ENCODE results near the gene NCBP2.

NCBP2 gene

GRCh38 chr3:196942226-196942914, at the start of gene NCBP2:
Gene NCBP2 (minus strand): TSS chr3:196942528. CDS start chr3:196942503, 25 bp downstream.
- peak; percentile 88 for DNase-seq

- DNase-seq, result no peak
These were observed 49.5 kb upstream of the NCBP2 start for GRCh38 chr3:196991581-196992460.

DNA sequence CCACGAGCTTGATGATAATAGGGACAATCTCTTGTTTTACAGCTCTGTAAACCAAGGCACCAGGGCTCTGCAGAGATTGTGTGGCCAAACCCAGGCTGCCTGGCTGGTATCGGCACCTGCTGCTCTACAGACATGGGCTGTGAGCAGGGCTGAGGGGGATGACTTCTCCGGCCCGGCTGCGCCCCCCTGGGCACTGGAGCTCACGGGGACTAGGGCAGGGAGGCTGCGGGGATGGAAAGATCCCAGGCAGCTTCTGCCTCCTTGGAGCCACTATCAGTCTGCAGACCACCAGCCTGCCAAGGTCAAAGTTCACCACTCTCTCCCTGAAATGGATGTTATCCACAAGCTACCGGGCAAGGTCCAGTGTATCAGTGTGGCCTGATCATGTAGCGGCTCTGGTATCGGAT, 48.3 kb upstream of the NCBP2 start:
- DNase-seq, result no peak

DNA sequence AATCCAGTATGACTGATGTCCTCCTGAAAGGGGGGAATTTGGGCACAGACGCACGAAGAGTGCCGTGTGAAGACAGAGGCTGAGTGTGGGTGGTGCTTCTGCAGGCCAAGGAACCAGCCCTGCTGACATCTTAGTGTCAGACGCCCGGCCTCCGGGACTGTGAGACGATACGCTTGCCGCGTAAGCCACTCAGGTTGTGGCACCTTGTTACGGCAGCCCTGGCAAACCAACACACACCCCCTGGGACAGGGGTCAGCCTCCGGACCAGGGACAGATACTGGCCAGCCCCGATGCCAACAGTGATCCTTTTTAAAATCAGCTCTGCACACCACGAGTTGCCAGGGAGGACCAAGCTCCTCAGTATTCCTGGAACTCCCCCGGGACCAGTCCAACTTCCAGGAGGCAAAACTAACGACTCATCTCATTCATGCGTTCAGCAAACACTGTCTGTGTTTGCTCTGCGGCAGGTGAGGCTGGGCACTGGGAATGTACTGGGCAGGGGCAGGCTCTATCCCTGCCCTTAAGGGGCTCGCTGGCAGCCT, 47.5 kb upstream of the NCBP2 start:
- DNase-seq, result no peak

DNA sequence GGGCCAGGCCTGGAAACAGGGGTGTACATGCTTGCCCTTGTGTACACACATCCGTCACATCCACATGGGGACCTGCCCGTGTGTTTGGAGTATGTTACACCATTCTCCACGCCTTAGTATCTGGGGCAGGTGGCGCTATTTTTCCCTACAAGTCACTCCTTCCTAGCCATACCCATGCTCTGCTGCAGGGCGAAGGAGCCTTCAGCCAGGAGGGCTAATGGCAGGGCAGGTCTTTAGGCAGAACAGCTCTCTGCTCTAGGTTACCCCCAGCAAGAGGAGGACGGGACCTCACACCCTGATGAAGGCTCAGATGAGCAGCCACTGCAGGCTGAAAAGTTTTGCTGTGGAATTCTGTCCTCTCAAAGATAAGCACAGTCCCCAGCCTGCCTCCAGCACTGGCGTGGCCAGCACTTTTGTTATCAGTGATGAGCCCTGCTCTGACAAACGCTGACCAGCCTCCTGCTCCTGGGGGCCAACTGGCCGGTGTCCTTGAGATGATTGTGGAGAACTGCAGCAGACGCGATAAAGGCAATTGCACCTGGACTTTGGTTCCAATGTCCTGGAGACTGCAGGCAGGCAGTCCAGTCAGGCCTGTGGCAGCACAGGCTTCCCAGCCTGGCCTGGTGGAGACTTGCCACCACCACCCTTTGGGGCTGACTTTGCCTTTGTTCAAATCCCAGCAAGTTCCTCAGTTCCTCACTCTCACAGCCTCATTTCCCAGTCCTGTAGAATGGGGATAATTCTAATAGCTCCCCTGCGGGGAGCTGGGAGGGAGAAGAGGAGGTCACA, 46.1 kb upstream of the NCBP2 start:
- no peak for DNase-seq

DNA sequence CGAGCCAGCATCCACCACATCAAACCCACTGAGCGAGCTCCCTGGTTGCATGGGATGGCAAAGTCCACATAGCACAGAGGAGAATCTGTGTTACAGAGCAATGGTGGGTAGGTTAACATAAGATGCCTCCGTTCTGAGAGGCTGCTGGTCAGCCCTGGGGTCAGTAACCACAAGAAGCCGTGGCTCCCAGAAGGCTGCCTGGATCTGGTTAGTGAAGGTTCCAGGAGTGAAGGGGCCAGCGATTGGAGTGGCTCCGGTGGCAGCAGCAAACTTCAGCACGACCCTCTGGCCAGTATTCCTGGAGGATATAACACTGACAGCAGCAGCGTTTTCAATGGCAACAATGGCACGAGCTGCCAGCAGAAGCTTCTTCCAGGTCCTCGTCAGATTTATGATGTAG, 44.7 kb upstream of the NCBP2 start:
- no peak for DNase-seq

DNA sequence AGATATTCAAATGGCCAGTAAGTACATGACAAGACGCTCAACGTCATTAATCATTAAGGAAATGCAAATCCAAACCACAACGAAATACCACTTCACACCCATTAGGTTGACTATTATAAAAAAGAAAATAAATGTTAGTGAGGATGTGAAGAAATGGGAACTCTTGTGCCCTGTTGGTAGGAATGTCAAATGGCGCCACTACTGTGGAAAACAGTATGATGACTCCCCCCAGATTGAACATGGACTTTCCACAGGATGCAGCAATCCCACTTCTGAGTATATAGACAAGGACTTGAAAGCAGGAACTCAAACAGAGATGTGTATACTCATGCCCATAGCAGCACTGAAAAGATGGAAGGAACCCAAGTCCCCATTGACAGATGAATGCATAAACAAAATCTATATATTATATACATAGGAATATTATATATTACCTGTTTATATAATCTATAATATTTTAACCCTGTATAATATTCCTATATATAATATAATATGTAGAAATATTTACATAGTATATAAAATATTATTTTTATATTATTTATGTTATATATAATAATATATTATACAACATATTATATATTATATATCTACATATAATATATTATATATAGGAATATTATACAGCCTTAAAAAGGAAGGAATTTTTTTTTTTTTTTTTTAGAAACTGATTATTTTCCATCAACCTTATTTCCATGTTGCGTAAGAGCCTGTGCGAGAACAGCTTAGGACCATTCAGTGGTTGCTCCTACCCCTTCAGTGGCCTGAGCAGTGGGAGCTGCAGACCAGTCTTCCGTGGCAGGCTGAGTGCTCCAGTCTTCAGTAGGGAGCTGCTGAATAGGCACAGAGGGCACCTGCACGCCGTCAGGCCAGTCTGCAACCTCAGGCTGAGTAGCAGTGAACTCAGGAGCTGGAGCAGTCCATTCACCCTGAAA, 43.9 kb upstream of the NCBP2 start:
- DNase-seq, result no peak

GRCh38 chr3:196985298-196985697, 43.0 kb upstream of the NCBP2 start:
- DNase-seq, result no peak

DNA sequence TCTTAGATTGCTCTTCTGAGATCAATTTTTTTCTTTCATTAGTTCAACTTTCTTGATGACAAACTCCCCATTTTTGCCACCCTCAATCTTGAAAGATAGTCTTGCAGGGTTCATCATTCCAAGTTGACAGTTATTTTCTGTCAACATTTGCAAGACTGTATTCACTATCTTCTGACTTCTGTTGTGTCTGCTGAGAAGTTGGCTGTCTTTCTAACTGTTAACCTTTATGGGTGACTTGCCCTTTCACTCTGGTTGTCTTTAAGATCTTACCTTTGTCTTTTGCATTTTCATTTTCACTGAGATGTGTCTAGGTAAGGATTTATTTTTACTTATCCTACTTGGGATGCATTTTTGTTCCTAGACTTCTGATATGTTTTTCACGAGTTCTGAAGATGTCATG, 40.9 kb upstream of the NCBP2 start:
- no peak for DNase-seq

GRCh38 chr3:196981657-196982056, 39.3 kb upstream of the NCBP2 start:
- no peak for DNase-seq

DNA sequence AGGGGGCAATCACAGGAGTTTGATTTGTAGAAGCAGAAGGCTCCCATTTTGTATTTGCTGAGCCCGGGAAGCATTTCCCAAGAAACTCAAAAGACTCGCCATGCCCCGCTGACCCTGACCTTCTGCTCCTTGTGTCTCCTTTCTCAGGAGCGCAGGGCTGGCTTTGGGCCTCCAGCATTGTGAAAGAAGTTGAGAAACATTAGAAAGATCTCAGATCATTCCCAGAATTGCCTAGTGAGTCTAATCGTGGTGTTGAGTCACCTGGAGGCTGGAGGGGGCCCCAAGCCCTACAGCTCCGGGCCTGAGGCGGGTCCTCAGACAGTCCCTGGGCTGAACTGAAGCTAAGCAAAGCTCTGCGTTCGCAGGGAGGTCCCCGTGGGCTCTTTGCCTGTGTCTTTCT, 37.2 kb upstream of the NCBP2 start:
- DNase-seq, result no peak

DNA sequence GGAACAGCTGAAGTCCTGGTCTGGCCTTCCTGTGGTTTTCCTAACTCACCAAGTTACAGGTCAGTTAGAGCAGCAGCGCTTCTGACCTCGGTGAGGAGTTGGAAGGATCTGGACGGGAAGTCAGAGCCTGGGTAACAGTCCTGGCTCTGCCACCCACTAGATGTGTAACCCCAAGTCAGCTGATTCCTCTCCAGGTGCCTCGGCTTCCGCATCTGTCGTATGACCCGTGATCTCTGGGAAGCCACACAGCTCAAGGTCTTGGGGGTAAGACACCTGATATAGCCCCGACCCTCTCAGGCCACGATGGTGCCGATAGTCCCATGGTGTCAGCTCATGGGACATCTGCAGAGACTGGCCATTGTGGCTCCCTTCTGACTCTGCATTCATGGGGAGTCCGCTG, 34.6 kb upstream of the NCBP2 start:
- no peak for DNase-seq

GRCh38 chr3:196975349-196975748, 33.0 kb upstream of the NCBP2 start:
- DNase-seq, result no peak

DNA sequence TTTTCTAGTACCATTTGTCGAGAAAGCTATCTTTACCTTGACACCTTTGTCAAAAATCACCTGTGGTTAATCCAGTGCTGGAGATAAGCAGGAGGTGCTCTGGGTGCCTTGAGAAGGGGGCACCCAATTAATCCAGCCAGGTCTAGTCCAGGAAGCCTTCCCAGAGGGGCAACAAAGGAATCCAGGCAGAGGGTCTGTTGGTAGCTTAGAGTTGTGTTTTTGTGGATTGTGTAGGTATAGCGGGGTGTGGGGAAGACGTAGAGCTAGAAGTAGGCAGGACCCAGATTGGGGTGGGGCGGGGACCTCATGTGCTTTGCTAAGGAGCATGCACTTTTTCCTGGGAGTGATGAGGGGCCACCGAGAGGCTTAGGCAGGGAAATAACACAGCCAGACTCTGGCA, 32.3 kb upstream of the NCBP2 start:
- no peak for DNase-seq

DNA sequence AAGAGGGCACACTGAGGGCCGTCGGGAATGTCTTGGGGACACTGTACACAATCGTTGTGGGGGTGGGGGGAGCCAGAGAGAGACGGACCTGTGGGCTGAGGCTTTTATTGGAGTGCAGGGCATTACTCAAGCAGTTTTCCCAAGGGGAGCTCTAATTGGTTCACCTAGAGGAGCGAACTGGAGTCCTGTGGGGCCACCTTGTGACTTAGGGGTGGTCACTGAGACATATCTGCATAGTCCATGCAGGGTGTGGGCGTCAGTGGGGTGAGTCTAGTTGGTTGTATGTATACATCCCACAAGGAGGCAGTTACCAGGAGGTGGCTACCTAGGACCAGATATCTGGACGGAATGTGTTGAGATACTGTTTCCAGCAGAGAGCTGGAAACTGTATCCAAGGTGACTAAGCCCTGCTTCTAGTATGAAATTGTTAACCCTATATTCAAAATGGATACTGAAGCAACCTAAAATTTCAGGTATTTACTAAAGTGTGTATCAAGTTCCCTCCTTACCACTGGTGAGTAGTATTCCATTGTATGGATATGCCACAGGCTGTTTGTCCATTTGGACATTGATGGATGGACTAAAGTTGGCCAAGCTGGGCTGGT, 28.9 kb upstream of the NCBP2 start:
- no peak for DNase-seq

DNA sequence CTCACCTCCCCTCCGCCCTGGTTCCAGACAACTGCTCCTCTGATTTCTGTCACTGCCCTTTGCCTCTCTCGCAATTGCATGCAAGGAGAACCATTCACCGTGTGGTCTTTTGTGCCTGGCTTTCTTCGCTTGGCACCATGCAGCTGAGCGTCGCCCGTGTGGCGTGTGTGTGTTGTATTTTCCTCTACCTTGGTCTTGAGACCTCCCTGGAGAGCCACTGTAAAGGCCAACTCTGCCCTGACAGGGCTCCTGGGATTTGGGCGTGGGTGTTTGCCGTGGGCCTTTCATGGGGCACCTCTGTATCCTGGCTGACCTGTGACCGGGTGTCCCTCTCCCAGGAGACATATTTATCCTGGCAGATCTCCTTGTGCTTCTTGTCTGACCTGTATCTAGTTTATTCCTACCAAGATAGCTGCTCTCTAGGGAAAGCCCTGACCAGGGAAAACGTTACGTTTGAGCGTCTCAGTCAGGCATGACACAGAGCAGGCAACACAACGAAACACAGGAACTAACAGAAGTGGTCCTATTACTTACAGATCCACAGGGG, 28.3 kb upstream of the NCBP2 start:
- no peak for DNase-seq

- DNase-seq, result no peak
These were observed 27.6 kb upstream of the NCBP2 start for GRCh38 chr3:196969660-196970546.

GRCh38 chr3:196969134-196969659, 26.9 kb upstream of the NCBP2 start:
- no peak for DNase-seq

DNA sequence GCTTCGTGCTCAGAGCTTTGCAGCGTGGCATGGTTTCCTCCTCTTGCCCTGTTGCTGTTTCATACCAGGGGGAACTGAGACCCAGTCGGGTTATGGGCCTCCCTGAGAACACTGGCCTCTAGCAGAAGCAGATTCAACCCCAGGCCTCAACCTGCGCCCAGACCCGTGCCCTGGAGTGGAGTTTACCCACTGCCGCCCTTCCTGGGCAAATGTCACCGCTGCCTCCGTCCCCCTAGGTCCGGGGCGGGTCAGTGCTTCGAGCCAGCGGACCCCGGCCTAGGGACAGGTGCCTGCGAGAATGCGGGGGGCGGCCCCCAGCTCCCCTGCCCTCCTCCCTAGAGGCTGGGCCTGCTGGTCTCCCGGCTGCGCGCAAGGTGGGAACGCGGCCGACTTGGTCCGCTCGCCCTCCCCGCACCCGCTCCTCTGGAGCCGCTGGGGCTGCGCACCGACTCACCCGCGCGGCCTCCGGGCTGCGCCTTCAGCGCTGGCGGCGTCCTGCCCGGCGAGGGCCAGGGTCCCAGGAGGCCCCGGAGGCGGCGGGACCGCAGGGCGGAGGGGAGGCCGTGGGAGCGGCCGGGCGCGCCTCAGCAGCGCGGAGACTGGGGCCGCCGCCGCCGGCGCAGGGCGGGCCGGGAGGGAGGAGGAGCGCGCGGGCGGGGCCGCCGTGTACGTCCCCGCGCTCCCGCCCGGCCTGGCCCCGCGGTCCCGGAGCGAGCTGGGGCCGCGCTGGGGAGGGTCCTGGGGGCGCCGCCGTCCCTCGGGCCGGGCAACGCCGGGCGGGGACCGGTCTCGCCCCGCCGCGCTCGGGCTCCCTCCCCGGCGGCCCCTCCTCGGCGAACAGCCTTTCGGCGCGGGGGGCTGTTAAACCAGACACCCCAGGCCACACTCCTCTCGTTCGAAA, 26.2 kb upstream of the NCBP2 start, which contains the start of gene PIGZ:
PIGZ (minus strand) TSS at position 601 of the 901 bp plus-strand sequence. CDS start 16,802 bp downstream, outside the sequence.
- no peak for DNase-seq
